Activated B cell treated with CpG ODN at 0.5 μM for 24 hours (primary cell): ENCODE results near the gene CDKL5. TPM values are rescaled to one million over a fixed set of nuclear protein-coding genes. Genes with fewer than 3 reads are reported as not detected.
"Not testable (repeated sequence)": the region's sequence is repeated elsewhere in the genome, so short reads cannot be mapped to it uniquely, and the experiment has no call there.

ENCODE experiments used
- ATAC-seq: fragments of 200-7000 bp; cut with Tn5 transposase; one replicate; pipeline ENCODE4 v1.10.0; 2021; ENCODE audit warnings: low read depth, mild to moderate bottlenecking, moderate library complexity
- CTCF ChIA-PET: fragments of 350-600 bp; sonication (Branson Sonifier 250); formaldehyde crosslinking; loops from one replicate; lab custom pipeline; 2021; ENCODE audit warnings: antibody characterized with exemption; lab: Charles Lee
- POLR2A ChIA-PET: fragments of 350-600 bp; sonication (Branson Sonifier 250); formaldehyde crosslinking; loops from one replicate; lab custom pipeline; 2021; ENCODE audit warnings: antibody characterized with exemption; lab: Charles Lee
- DNase-seq: peaks from one replicate; pipeline ENCODE4 v3.0.0; 2022
- H3K27ac Mint-ChIP-seq: one replicate; pipeline ENCODE4 v1.8.0; 2020; ENCODE audit warnings: mixed read lengths
- H3K27me3 Mint-ChIP-seq: one replicate; pipeline ENCODE4 v1.8.0; 2021; ENCODE audit warnings: mixed read lengths
- H3K36me3 Mint-ChIP-seq: one replicate; pipeline ENCODE4 v1.8.0; 2021; ENCODE audit warnings: low read depth, mixed read lengths
- H3K4me1 Mint-ChIP-seq: one replicate; pipeline ENCODE4 v1.8.0; 2021; ENCODE audit warnings: mixed read lengths
- H3K4me3 Mint-ChIP-seq: one replicate; pipeline ENCODE4 v1.8.0; 2020; ENCODE audit warnings: mild to moderate bottlenecking, mixed read lengths
- H3K9me3 Mint-ChIP-seq: one replicate; pipeline ENCODE4 v1.8.0; 2020; ENCODE audit warnings: mixed read lengths
- CTCF ChIP-seq: fragments of 200-600 bp; IDR thresholded peaks from one replicate; pipeline ENCODE4 v1.8.0; 2022; ENCODE audit warnings: antibody characterized with exemption, mild to moderate bottlenecking
- intact Hi-C: fragments of 100-400 bp; cut with micrococcal nuclease; formaldehyde crosslinking; loops from one replicate; pipeline ENCODE4 v1.15.1; 2024
- total RNA-seq: library from RNA; stranded (reverse); gene quantifications from 2 replicates; pipeline ENCODE4 v1.2.3, GENCODE V29; 2022

Gene CDKL5
- total RNA-seq, 1 donor from 2014 or later = 3.8 TPM

DNA sequence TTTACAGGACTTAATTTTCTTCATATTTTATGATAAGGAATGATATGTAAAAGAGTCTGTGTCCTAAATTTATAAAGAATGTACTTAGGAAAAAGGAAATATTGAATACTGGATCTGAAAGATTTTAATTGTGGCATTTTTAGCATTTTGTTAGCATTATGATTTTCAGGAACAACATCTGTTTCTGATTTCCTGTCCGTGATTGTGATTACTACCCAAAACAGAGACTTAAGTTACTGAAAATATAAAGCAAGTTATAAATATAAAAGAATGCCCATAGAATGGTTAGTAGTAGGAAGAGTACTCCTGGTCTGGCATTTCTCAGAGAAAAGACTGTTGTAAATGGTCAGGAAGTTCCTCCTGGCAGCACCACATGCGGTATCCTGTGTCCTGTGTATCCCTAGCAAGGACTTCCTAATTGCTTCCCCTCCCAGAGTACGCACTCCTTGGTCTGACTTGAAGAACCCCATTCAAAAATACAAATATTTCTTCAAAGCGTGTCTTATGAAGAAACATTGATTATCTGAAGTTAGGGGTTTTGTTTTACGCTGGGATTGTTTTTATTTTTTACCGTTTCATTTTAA lies 157.6 kb downstream of the CDKL5 start:
- DNase-seq (no peak), ATAC-seq (no peak)
- Mint-ChIP-seq H3K36me3 (peaks cover 2% of the 10 kb centered on the region), H3K4me3 (no peak overlapping the region), H3K27me3 (no peaks in the 10 kb centered on the region), H3K27ac (no peak overlapping the region), H3K4me1 (no peaks in the 10 kb centered on the region), H3K9me3 (no peaks in the 10 kb centered on the region)
- TF ChIP-seq CTCF = no peak
- ChIA-PET CTCF (no interaction called here), POLR2A (no interaction called here)
- intact Hi-C loops = no loop called here

DNA sequence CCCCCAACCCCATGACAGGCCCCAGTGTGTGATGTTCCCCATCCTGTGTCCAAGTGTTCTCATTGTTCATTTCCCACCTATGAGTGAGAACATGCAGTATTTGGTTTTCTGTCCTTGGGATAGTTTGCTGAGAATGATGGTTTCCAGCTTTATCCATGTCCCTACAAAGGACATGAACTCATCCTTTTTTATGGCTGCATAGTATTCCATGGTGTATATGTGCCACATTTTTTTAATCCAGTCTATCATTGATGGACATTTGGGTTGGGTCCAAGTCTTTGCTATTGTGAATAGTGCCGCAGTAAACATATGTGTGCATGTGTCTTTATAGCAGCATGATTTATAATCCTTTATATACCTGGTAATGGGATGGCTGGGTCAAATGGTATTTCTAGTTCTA lies 163.9 kb downstream of the CDKL5 start:
- H3K9me3 Mint-ChIP-seq, CTCF ChIA-PET, H3K4me3 Mint-ChIP-seq, ATAC-seq, H3K27ac Mint-ChIP-seq, intact Hi-C loops, H3K27me3 Mint-ChIP-seq, DNase-seq, H3K4me1 Mint-ChIP-seq, POLR2A ChIA-PET: not testable (repeated sequence)
- peaks cover 11% of the 10 kb centered on the region for H3K36me3 Mint-ChIP-seq

DNA sequence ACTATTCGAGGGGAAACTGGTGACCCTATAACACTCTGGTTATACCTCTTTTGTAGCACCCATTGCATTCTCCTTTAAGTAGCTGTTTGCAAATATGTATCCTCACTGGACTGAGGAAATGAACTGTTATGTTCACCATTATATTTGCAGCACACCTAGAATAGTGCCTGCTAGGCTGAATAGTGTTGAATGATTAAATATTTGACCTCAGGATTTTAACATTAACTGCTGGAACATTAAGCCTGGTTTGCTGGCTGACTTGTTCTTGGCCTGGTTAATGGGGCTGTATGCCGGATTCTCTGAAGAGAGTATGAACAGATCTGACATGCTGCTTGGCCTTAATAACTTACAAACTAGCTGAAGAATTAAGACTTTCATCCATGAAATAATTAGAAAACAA lies 166.4 kb downstream of the CDKL5 start:
- Mint-ChIP-seq H3K27me3 (no peaks in the 10 kb centered on the region), H3K36me3 (peaks cover 11% of the 10 kb centered on the region), H3K27ac (no peak overlapping the region), H3K4me3 (no peak overlapping the region), H3K4me1 (no peaks in the 10 kb centered on the region), H3K9me3 (no peaks in the 10 kb centered on the region)
- POLR2A ChIA-PET = no interaction called here
- CTCF ChIA-PET = no interaction called here
- ATAC-seq = no peak
- intact Hi-C loops = no loop called here
- DNase-seq = no peak
- no peak for TF ChIP-seq CTCF

GRCh38 chrX:18594079-18594478 lies 168.7 kb downstream of the CDKL5 start:
- ATAC-seq (no peak), DNase-seq (no peak)
- H3K4me3 Mint-ChIP-seq = no peak overlapping the region
- intact Hi-C loops = no loop called here
- no peak overlapping the region for H3K27ac Mint-ChIP-seq
- TF ChIP-seq CTCF = no peak
- H3K9me3 Mint-ChIP-seq = no peaks in the 10 kb centered on the region
- H3K4me1 Mint-ChIP-seq = no peaks in the 10 kb centered on the region
- peaks cover 16% of the 10 kb centered on the region for H3K36me3 Mint-ChIP-seq
- ChIA-PET POLR2A (no interaction called here), CTCF (no interaction called here)
- H3K27me3 Mint-ChIP-seq = no peaks in the 10 kb centered on the region

DNA sequence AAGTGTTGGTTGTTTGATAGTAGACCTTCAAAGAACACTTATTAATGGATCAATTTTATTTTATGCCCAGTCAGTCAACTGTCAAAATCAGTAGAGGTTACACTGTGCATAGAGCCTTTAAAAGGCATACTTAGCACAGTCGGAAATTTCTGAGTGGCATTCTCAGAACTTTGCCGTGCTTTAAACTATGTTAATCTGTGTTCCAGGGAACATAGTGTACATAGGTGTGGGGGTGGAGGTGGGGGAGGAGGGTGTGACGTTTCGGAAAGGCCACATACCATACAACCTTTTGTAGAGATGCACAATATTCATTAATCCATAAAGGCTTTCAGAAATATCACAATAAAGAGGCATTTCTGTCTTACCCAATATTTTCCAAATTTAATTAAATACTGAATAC lies 170.7 kb downstream of the CDKL5 start:
- no peaks in the 10 kb centered on the region for H3K4me1 Mint-ChIP-seq
- H3K27me3 Mint-ChIP-seq = no peaks in the 10 kb centered on the region
- H3K36me3 Mint-ChIP-seq = peaks cover 17% of the 10 kb centered on the region
- no peak overlapping the region for H3K27ac Mint-ChIP-seq
- no peak for DNase-seq
- intact Hi-C loops = no loop called here
- H3K9me3 Mint-ChIP-seq = no peaks in the 10 kb centered on the region
- ChIA-PET CTCF (no interaction called here), POLR2A (no interaction called here)
- H3K4me3 Mint-ChIP-seq = no peak overlapping the region
- ATAC-seq = no peak
- TF ChIP-seq CTCF = no peak

GRCh38 chrX:18598413-18598812 lies 173.0 kb downstream of the CDKL5 start:
- intact Hi-C loops = no loop called here
- no peak overlapping the region for H3K27ac Mint-ChIP-seq
- DNase-seq (no peak), ATAC-seq (no peak)
- no peak overlapping the region for H3K4me3 Mint-ChIP-seq
- H3K36me3 Mint-ChIP-seq = peaks cover 11% of the 10 kb centered on the region
- H3K9me3 Mint-ChIP-seq = no peaks in the 10 kb centered on the region
- no peaks in the 10 kb centered on the region for H3K27me3 Mint-ChIP-seq
- no peak for TF ChIP-seq CTCF
- H3K4me1 Mint-ChIP-seq = no peaks in the 10 kb centered on the region
- ChIA-PET CTCF (no interaction called here), POLR2A (no interaction called here)
